Breast epithelium (tissue), 4 donors: Measurements from ENCODE around the gene HS6ST3. TPM values are rescaled to one million over a fixed set of nuclear protein-coding genes. Genes with fewer than 3 reads are reported as not detected.

ENCODE experiments used
- DNase-seq, 2 donors: peaks; one replicate each; pipeline ENCODE4 v3.0.0-alpha.2; 2019; ENCODE audit warnings: low spot score in 2 of 2
- H3K27ac ChIP-seq, 2 donors: fragments of 200-600 bp; sonication (generic) in 1 of 2; one replicate each; pipeline ENCODE4 v1.5.1; 2016 to 2019; ENCODE audit warnings: mild to moderate bottlenecking in 1 of 2
- H3K27me3 ChIP-seq, 2 donors: fragments of 200-600 bp; sonication (generic) in 1 of 2; one replicate each; pipeline versions ENCODE4 v1.5.1 to v1.6.0; 2017 to 2019; ENCODE audit warnings: control low read depth in 1 of 2, mild to moderate bottlenecking in 1 of 2
- H3K36me3 ChIP-seq: fragments of 200-600 bp; one replicate; pipeline ENCODE4 v1.5.1; 2019
- H3K4me1 ChIP-seq, 2 donors: fragments of 200-600 bp; sonication (generic); one replicate each; pipeline ENCODE4 v1.5.1; 2016 to 2019; ENCODE audit warnings: control low read depth in 1 of 2
- H3K4me3 ChIP-seq, 3 donors: fragments of 200-600 bp; sonication (generic); 1 replicate in 2 of 3; 2 replicates in 1 of 3; pipeline ENCODE4 v1.5.1; 2016 to 2019; ENCODE audit warnings: mild to moderate bottlenecking in 3 of 3, moderate library complexity in 2 of 3
- H3K9me3 ChIP-seq, 2 donors: fragments of 200-600 bp; sonication (generic) in 1 of 2; one replicate each; pipeline ENCODE4 v1.5.1; 2016 to 2019; ENCODE audit warnings: control low read depth in 1 of 2
- CTCF ChIP-seq, 3 donors: fragments of 450-650 bp; IDR thresholded peaks; one replicate each; pipeline ENCODE4 v1.5.1; 2016 to 2017; ENCODE audit warnings: antibody characterized with exemption in 3 of 3, mild to moderate bottlenecking in 3 of 3, moderate library complexity in 3 of 3
- POLR2A ChIP-seq: fragments of 450-650 bp; IDR thresholded peaks from one replicate; pipeline ENCODE4 v1.6.1; 2016; ENCODE audit warnings: antibody characterized with exemption, mild to moderate bottlenecking, moderate library complexity
- POLR2AphosphoS5 ChIP-seq, 3 donors: sonication (generic); formaldehyde crosslinking; IDR thresholded peaks; one replicate each; pipeline ENCODE4 v1.6.1; 2017; ENCODE audit warnings: antibody characterized with exemption in 3 of 3
- intact Hi-C: fragments of 100-400 bp; cut with DNase I; formaldehyde crosslinking; loops from one replicate; pipeline ENCODE4 v1.15.1; 2023; ENCODE audit warnings: low total_unique reads
- total RNA-seq, 3 donors: library from RNA; depleted of rRNA; stranded (reverse); fragments of >200 nt; gene quantifications; one replicate each; pipeline ENCODE4 v1.1.0, GENCODE V29; 2016

The HS6ST3 gene
- total RNA-seq, 3 donors from 2014 or later = under 0.01 to 1.3 (median 0.59) TPM

- Histone ChIP-seq H3K4me1 (no peaks in the 10 kb centered on the region), H3K36me3 (no peaks in the 10 kb centered on the region), H3K27ac (no peak overlapping the region), H3K9me3 (no peaks in the 10 kb centered on the region), H3K4me3 (no peak overlapping the region), H3K27me3 (no peaks in the 10 kb centered on the region)
- DNase-seq = no peak
- TF ChIP-seq POLR2AphosphoS5 (IDR thresholded peaks at IDR 0.05) (no peak), CTCF (IDR thresholded peaks at IDR 0.05) (no peak), POLR2A (no peak)
- intact Hi-C loops = no loop called here
These were observed 437.6 kb downstream of the HS6ST3 start for GRCh38 chr13:96527497-96527896.

- TF ChIP-seq CTCF (IDR thresholded peaks at IDR 0.05) = no peak
- no peak for TF ChIP-seq POLR2AphosphoS5 (IDR thresholded peaks at IDR 0.05)
- no peak for TF ChIP-seq POLR2A
- H3K4me1 ChIP-seq = no peaks in the 10 kb centered on the region
- intact Hi-C loops = no loop called here
- no peak overlapping the region for H3K4me3 ChIP-seq
- H3K36me3 ChIP-seq = no peaks in the 10 kb centered on the region
- H3K27me3 ChIP-seq = no peaks in the 10 kb centered on the region
- H3K27ac ChIP-seq = no peak overlapping the region
- H3K9me3 ChIP-seq = no peaks in the 10 kb centered on the region
- DNase-seq = no peak
These were observed 442.9 kb downstream of the HS6ST3 start for GRCh38 chr13:96532804-96533203.

GRCh38 chr13:96533408-96533807 is 443.5 kb downstream of the HS6ST3 start:
- no peak for TF ChIP-seq CTCF (IDR thresholded peaks at IDR 0.05)
- no peak for TF ChIP-seq POLR2AphosphoS5 (IDR thresholded peaks at IDR 0.05)
- no peak for TF ChIP-seq POLR2A
- no peaks in the 10 kb centered on the region for H3K9me3 ChIP-seq
- H3K4me3 ChIP-seq = no peak overlapping the region
- intact Hi-C loops = no loop called here
- no peak for DNase-seq
- H3K4me1 ChIP-seq = no peaks in the 10 kb centered on the region
- H3K36me3 ChIP-seq = no peaks in the 10 kb centered on the region
- no peak overlapping the region for H3K27ac ChIP-seq
- no peaks in the 10 kb centered on the region for H3K27me3 ChIP-seq

GRCh38 chr13:96539791-96540190 is 449.9 kb downstream of the HS6ST3 start:
- TF ChIP-seq POLR2AphosphoS5 (IDR thresholded peaks at IDR 0.05) (no peak), POLR2A (no peak), CTCF (IDR thresholded peaks at IDR 0.05) (no peak)
- H3K27ac ChIP-seq = no peak overlapping the region
- H3K36me3 ChIP-seq = no peaks in the 10 kb centered on the region
- H3K9me3 ChIP-seq = no peaks in the 10 kb centered on the region
- intact Hi-C loops = no loop called here
- no peak for DNase-seq
- no peaks in the 10 kb centered on the region for H3K4me1 ChIP-seq
- no peak overlapping the region for H3K4me3 ChIP-seq
- no peaks in the 10 kb centered on the region for H3K27me3 ChIP-seq

GRCh38 chr13:96540670-96541069 is 450.8 kb downstream of the HS6ST3 start:
- TF ChIP-seq POLR2A (no peak), CTCF (IDR thresholded peaks at IDR 0.05) (no peak), POLR2AphosphoS5 (IDR thresholded peaks at IDR 0.05) (no peak)
- Histone ChIP-seq H3K4me1 (no peaks in the 10 kb centered on the region), H3K9me3 (no peaks in the 10 kb centered on the region), H3K27me3 (no peaks in the 10 kb centered on the region), H3K4me3 (no peak overlapping the region), H3K36me3 (no peaks in the 10 kb centered on the region), H3K27ac (no peak overlapping the region)
- DNase-seq = no peak
- intact Hi-C loops = no loop called here
